ENCODE data around the gene LRP1B.

Gene LRP1B

GRCh38 chr2:141492816-141493215 lies 638.0 kb downstream of the LRP1B start (continued):
- no peak for TF ChIP-seq RARB (CRISPR knock-in tag; IDR thresholded peaks at IDR 0.05)

GRCh38 chr2:141490886-141491285 lies 639.9 kb downstream of the LRP1B start:
- ATAC-seq: 0 out of 3 replicates have a peak, but pooled peaks have one; percentile 38
- no peak for TF ChIP-seq TCF4 (CRISPR knock-in tag; IDR thresholded peaks at IDR 0.05; ENCODE audit: borderline replicate concordance)
- no peak for TF ChIP-seq BACH2 (CRISPR knock-in tag; IDR thresholded peaks at IDR 0.05; ENCODE audit: borderline replicate concordance)
- TF ChIP-seq ARNTL (CRISPR knock-in tag; IDR thresholded peaks at IDR 0.05; ENCODE audit: borderline replicate concordance, low read depth): no peak
- peak; percentile 24; the same call in 1 of the 2 replicates for TF ChIP-seq ISL1 (CRISPR knock-in tag; IDR thresholded peaks at IDR 0.05)
- peak; percentile 31; the same call in 1 of the 2 replicates for TF ChIP-seq TOX (CRISPR knock-in tag; IDR thresholded peaks at IDR 0.05; ENCODE audit: borderline replicate concordance)

GRCh38 chr2:141482697-141483096 lies 648.1 kb downstream of the LRP1B start:
- TF ChIP-seq OSR1 (CRISPR knock-in tag; IDR thresholded peaks at IDR 0.05): no peak
- no peak for TF ChIP-seq POU6F1 (CRISPR knock-in tag; IDR thresholded peaks at IDR 0.05; ENCODE audit: borderline replicate concordance, low read depth)
- no peak for TF ChIP-seq ZNF565 (CRISPR knock-in tag; conservative IDR thresholded peaks at IDR 0.05; ENCODE audit: low read depth)
- no peak for TF ChIP-seq GLIS3 (CRISPR knock-in tag; IDR thresholded peaks at IDR 0.05)
- no peak for TF ChIP-seq SNAI2 (CRISPR knock-in tag; IDR thresholded peaks at IDR 0.05)
- TF ChIP-seq ZC3H10 (CRISPR knock-in tag; IDR thresholded peaks at IDR 0.05): no peak
- no peak for TF ChIP-seq RARB (CRISPR knock-in tag; IDR thresholded peaks at IDR 0.05)
- TF ChIP-seq BACH2 (CRISPR knock-in tag; IDR thresholded peaks at IDR 0.05; ENCODE audit: borderline replicate concordance): no peak
- TF ChIP-seq CREB5 (CRISPR knock-in tag; IDR thresholded peaks at IDR 0.05; ENCODE audit: low read depth): no peak
- TF ChIP-seq ZFP3 (CRISPR knock-in tag; IDR thresholded peaks at IDR 0.05): no peak
- TF ChIP-seq ZNF70 (CRISPR knock-in tag; IDR thresholded peaks at IDR 0.05): no peak
- TF ChIP-seq PATZ1 (CRISPR knock-in tag; IDR thresholded peaks at IDR 0.05; ENCODE audit: borderline replicate concordance): no peak
- no peak for TF ChIP-seq TSHZ2 (CRISPR knock-in tag; IDR thresholded peaks at IDR 0.05)
- no peak for TF ChIP-seq ARNTL (CRISPR knock-in tag; IDR thresholded peaks at IDR 0.05; ENCODE audit: borderline replicate concordance, low read depth)
- no peak for ATAC-seq

- no peak for ATAC-seq
- no peak for TF ChIP-seq OSR1 (CRISPR knock-in tag; IDR thresholded peaks at IDR 0.05)
- TF ChIP-seq PPARA (CRISPR knock-in tag; IDR thresholded peaks at IDR 0.05; ENCODE audit: borderline replicate concordance): no peak
- no peak for TF ChIP-seq GLIS3 (CRISPR knock-in tag; IDR thresholded peaks at IDR 0.05)
Observed at GRCh38 chr2:141475801-141476200, 655.0 kb downstream of the LRP1B start.

GRCh38 chr2:141468761-141469160 lies 662.1 kb downstream of the LRP1B start:
- no peak for ATAC-seq
- TF ChIP-seq PPARA (CRISPR knock-in tag; IDR thresholded peaks at IDR 0.05; ENCODE audit: borderline replicate concordance): no peak
- TF ChIP-seq ZNF70 (CRISPR knock-in tag; IDR thresholded peaks at IDR 0.05): no peak
- TF ChIP-seq ZNF8 (CRISPR knock-in tag; IDR thresholded peaks at IDR 0.05): no peak
- no peak for TF ChIP-seq ISL1 (CRISPR knock-in tag; IDR thresholded peaks at IDR 0.05)
- TF ChIP-seq POU6F1 (CRISPR knock-in tag; IDR thresholded peaks at IDR 0.05; ENCODE audit: borderline replicate concordance, low read depth): no peak
- no peak for TF ChIP-seq ZFP30 (CRISPR knock-in tag; IDR thresholded peaks at IDR 0.05)
- TF ChIP-seq TOX (CRISPR knock-in tag; IDR thresholded peaks at IDR 0.05; ENCODE audit: borderline replicate concordance): no peak
- TF ChIP-seq CREB5 (CRISPR knock-in tag; IDR thresholded peaks at IDR 0.05; ENCODE audit: low read depth): no peak
- TF ChIP-seq ZC3H10 (CRISPR knock-in tag; IDR thresholded peaks at IDR 0.05): no peak
- no peak for TF ChIP-seq PATZ1 (CRISPR knock-in tag; IDR thresholded peaks at IDR 0.05; ENCODE audit: borderline replicate concordance)
- TF ChIP-seq ZFP3 (CRISPR knock-in tag; IDR thresholded peaks at IDR 0.05): no peak
- TF ChIP-seq SNAI2 (CRISPR knock-in tag; IDR thresholded peaks at IDR 0.05): no peak
- no peak for TF ChIP-seq CSDC2 (CRISPR knock-in tag; IDR thresholded peaks at IDR 0.05)
- no peak for TF ChIP-seq GLIS3 (CRISPR knock-in tag; IDR thresholded peaks at IDR 0.05)

Measured in SK-N-SH treated with all-trans-retinoic acid at 6 μM for 48 hours (cell line).